Adrenal gland (tissue), 12 donors: Measurements from ENCODE around the gene MAPT. TPM values are rescaled to one million over a fixed set of nuclear protein-coding genes. Genes with fewer than 3 reads are reported as not detected.

ENCODE experiments used
- DNase-seq, 7 donors: peaks; one replicate each; pipeline ENCODE4 v3.0.0-alpha.2; 2019 to 2020
- H3K27ac ChIP-seq, 5 donors: fragments of 200-600 bp; sonication (generic) in 4 of 5; 1 replicate in 3 of 5; 2 replicates in 2 of 5; pipeline versions ENCODE4 v1.5.1 to v1.8.0; 2016 to 2020; ENCODE audit warnings: mild to moderate bottlenecking in 1 of 5
- H3K27me3 ChIP-seq: fragments of 200-600 bp; 2 replicates; pipeline ENCODE4 v1.8.0; 2021
- H3K36me3 ChIP-seq, 2 donors: fragments of 200-600 bp; replicated peaks in 1 of 2; 1 replicate in 1 of 2; 2 replicates in 1 of 2; pipeline versions ENCODE4 v1.5.1 to v1.8.0; 2018 to 2022
- H3K4me1 ChIP-seq, 2 donors: fragments of 200-600 bp; replicated peaks in 1 of 2; 1 replicate in 1 of 2; 2 replicates in 1 of 2; pipeline versions ENCODE4 v1.5.1 to v1.8.0; 2018 to 2021
- H3K4me3 ChIP-seq, 4 donors: fragments of 200-600 bp; sonication (generic) in 3 of 4; one replicate each; pipeline ENCODE4 v1.5.1; 2016 to 2018
- H3K9me3 ChIP-seq, 3 donors: fragments of 200-600 bp; sonication (generic) in 1 of 3; replicated peaks in 1 of 3; 1 replicate in 2 of 3; 2 replicates in 1 of 3; pipeline versions ENCODE4 v1.5.1 to v1.8.0; 2016 to 2021
- CTCF ChIP-seq, 6 experiments: fragments of 450-650 bp in 4 of 6; fragments of 200-600 bp in 2 of 6; sonication (generic) in 1 of 6; IDR thresholded peaks; 1 replicate in 5 of 6; 2 replicates in 1 of 6; pipeline versions ENCODE4 v1.5.1 to v1.8.0; 2016 to 2021; ENCODE audit warnings: antibody characterized with exemption in 6 of 6, mild to moderate bottlenecking in 2 of 6, moderate library complexity in 1 of 6
- POLR2A ChIP-seq, 2 donors: fragments of 450-650 bp; IDR thresholded peaks; one replicate each; pipeline ENCODE4 v1.6.1; 2017; ENCODE audit warnings: antibody characterized with exemption in 2 of 2, mild to moderate bottlenecking in 2 of 2, moderate library complexity in 1 of 2
- WGBS, 4 donors: extraction: QIAGEN DNeasy Blood & Tissue Kit in 2 of 4; methylation state at CpG; one replicate each; pipeline versions ENCODE4 v1.1.5 to v1.1.7; 2013 to 2017; 5-methylcytosine and 5-hydroxymethylcytosine counted together
- intact Hi-C, 2 donors: fragments of 100-400 bp; cut with DNase I; formaldehyde crosslinking; loops; one replicate each; pipeline versions ENCODE4 v1.14.1 to v1.15.0; 2022 to 2023
- polyA plus RNA-seq, 3 donors: library from polyadenylated mRNA; stranded (reverse); fragments of 200-250 nt in 2 of 3; fragments of 350-450 nt in 1 of 3; fragmentation: Illumina TruSeq in 1 of 3; extraction: RNeasy Lipid Tissue Mini Kit (QIAGEN cat#74804) in 1 of 3; gene quantifications; one replicate each; pipeline ENCODE4 v1.2.3, GENCODE V29; 2013 to 2014
- total RNA-seq, 9 donors: library from RNA; depleted of rRNA in 4 of 9; stranded (reverse); fragments of >200 nt in 4 of 9; fragments of 120-200 nt in 1 of 9; fragmentation: NEBNext Ultra II Directional in 1 of 9; extraction: Animal tissue kit (Norgen Biotek cat#: 25700) in 1 of 9; gene quantifications; one replicate each; pipeline versions ENCODE4 v1.1.0 to v1.2.4, GENCODE V29; 2013 to 2023
- donor health status: healthy with polysubstance abuse.
- donor health status: Bipolar disorder and iron deficiency.
- donor health status: DM: yes; HTN: yes; CAD: no.
- donor health status: DM: no; HTN: no; CAD: no.
- donor health status: DM: no; HTN: no; CAD: no.
- donor health status: DM: yes; HTN: yes; CAD: no.

MAPT gene
- total and polyA plus RNA-seq, 12 donors: 0.72 to 17.6 (median 3.3) TPM

- WGBS, 4 donors: 57 to 67% (median 62%) methylated on average over 2 of the region's 2 CpGs
- TF ChIP-seq CTCF (IDR thresholded peaks at IDR 0.05) (no peak), POLR2A (IDR thresholded peaks at IDR 0.05) (no peak)
- H3K27ac ChIP-seq: peak overlapping the region in 1 of 5 donors; percentile 40
Measured at GRCh38 chr17:46044989-46045388, 150.6 kb downstream of the MAPT start.

GRCh38 chr17:46045639-46046038 lies 151.3 kb downstream of the MAPT start:
- Histone ChIP-seq H3K36me3 (peaks cover 0 to 46% of the 10 kb centered on the region in 2 donors), H3K4me1 (peaks cover 6 to 26% of the 10 kb centered on the region in 2 donors), H3K4me3 (no peak overlapping the region), H3K27me3 (no peaks in the 10 kb centered on the region), H3K27ac (peak overlapping the region in 2 of 5 donors; percentile 40 to 47), H3K9me3 (no peaks in the 10 kb centered on the region)
- intact Hi-C loops: loop anchor here (2.0 to 5.0 kb wide), 2 partner anchors 147 kb away; partner anchors contain the start of gene KANSL1 (in 2 of the 2)
- TF ChIP-seq POLR2A (IDR thresholded peaks at IDR 0.05): no peak
- no peak for TF ChIP-seq CTCF (IDR thresholded peaks at IDR 0.05)
- no peak for DNase-seq
- WGBS, 4 donors: 77 to 93% (median 87%) methylated on average over 3 of the region's 3 CpGs

More at GRCh38 chr17:46044989-46045388, 150.6 kb downstream of the MAPT start:
- Histone ChIP-seq H3K36me3 (peaks cover 0 to 39% of the 10 kb centered on the region in 2 donors), H3K9me3 (no peaks in the 10 kb centered on the region), H3K4me1 (peaks cover 9 to 29% of the 10 kb centered on the region in 2 donors), H3K4me3 (no peak overlapping the region), H3K27me3 (no peaks in the 10 kb centered on the region)
- intact Hi-C loops: loop anchor here (2.0 to 5.0 kb wide), 4 partner anchors 43 to 167 kb away; partner anchors contain the start of gene KANSL1 (in 2 of the 2)
- DNase-seq: no peak

- peak overlapping the region in 4 of 5 donors; percentile 13 to 59 (median 28) for H3K27ac ChIP-seq
- intact Hi-C loops: loop anchor here in 1 of 2 donors (5.0 kb wide), 1 partner anchor 145 kb away; the partner anchor contains the start of gene KANSL1
- H3K27me3 ChIP-seq: no peaks in the 10 kb centered on the region
- H3K4me1 ChIP-seq: peaks cover 6 to 26% of the 10 kb centered on the region in 2 donors
- WGBS, 4 donors: 28 to 50% (median 39%) methylated on average over 1 of the region's 1 CpG
- no peaks in the 10 kb centered on the region for H3K9me3 ChIP-seq
- H3K36me3 ChIP-seq: peaks cover 0 to 49% of the 10 kb centered on the region in 2 donors
- DNase-seq: peak in 1 of 7 donors; percentile 23
- no peak overlapping the region for H3K4me3 ChIP-seq
- TF ChIP-seq CTCF (IDR thresholded peaks at IDR 0.05) (peak in 3 of 6 experiments; percentile 12 to 21 (median 15)), POLR2A (IDR thresholded peaks at IDR 0.05) (no peak)
Measured at GRCh38 chr17:46046957-46047356, 152.6 kb downstream of the MAPT start.

GRCh38 chr17:46047398-46047797 lies 153.0 kb downstream of the MAPT start:
- DNase-seq: no peak
- Histone ChIP-seq H3K36me3 (peaks cover 0 to 49% of the 10 kb centered on the region in 2 donors), H3K4me3 (no peak overlapping the region), H3K4me1 (peaks cover 6 to 26% of the 10 kb centered on the region in 2 donors), H3K27ac (peak overlapping the region in 3 of 5 donors; percentile 16 to 59 (median 40)), H3K9me3 (no peaks in the 10 kb centered on the region), H3K27me3 (no peaks in the 10 kb centered on the region)
- TF ChIP-seq CTCF (IDR thresholded peaks at IDR 0.05): no peak
- TF ChIP-seq POLR2A (IDR thresholded peaks at IDR 0.05): no peak
- intact Hi-C loops: loop anchor here in 1 of 2 donors (5.0 kb wide), 1 partner anchor 145 kb away; the partner anchor contains the start of gene KANSL1
- 92 to 98% (median 95%) methylated on average over 5 of the region's 5 CpGs for WGBS, 4 donors
